MM.1S (cell line): ENCODE data around the gene TSPAN15.

Source experiments
- DNase-seq: peaks from one replicate; pipeline ENCODE4 v3.0.0-alpha.2; 2015
- H2AFZ ChIP-seq: fragments of 300-600 bp; sonication (generic); 2 replicates; pipeline ENCODE4 v1.6.0; 2016; ENCODE audit warnings: antibody characterized with exemption, low read length
- H3F3A ChIP-seq: fragments of 300-600 bp; sonication (generic); 2 replicates; pipeline ENCODE4 v1.6.1; 2016; ENCODE audit warnings: mild to moderate bottlenecking, antibody characterized with exemption, low read length, moderate library complexity, mixed read lengths; ENCODE audit not compliant: insufficient read depth
- H3K27ac ChIP-seq: fragments of 300-600 bp; sonication (generic); 2 replicates; pipeline ENCODE4 v1.5.1; 2016; ENCODE audit warnings: mild to moderate bottlenecking, low read length
- H3K27me3 ChIP-seq: fragments of 300-600 bp; sonication (generic); replicated peaks from 2 replicates; pipeline ENCODE4 v1.6.0; 2016; ENCODE audit warnings: low read length; ENCODE audit not compliant: insufficient read depth
- H3K36me3 ChIP-seq: fragments of 300-600 bp; sonication (generic); replicated peaks from 2 replicates; pipeline ENCODE4 v1.6.1; 2016; ENCODE audit warnings: mild to moderate bottlenecking, low read length, mixed read lengths; ENCODE audit not compliant: insufficient read depth
- H3K4me1 ChIP-seq: fragments of 300-600 bp; sonication (generic); 2 replicates; pipeline ENCODE4 v1.6.1; 2016; ENCODE audit warnings: low read length, mixed read lengths
- H3K4me2 ChIP-seq: fragments of 300-600 bp; sonication (generic); 2 replicates; pipeline ENCODE4 v1.6.0; 2016; ENCODE audit warnings: low read depth, low read length
- H3K4me3 ChIP-seq: fragments of 300-600 bp; sonication (generic); 2 replicates; pipeline ENCODE4 v1.5.1; 2016; ENCODE audit warnings: low read length, mixed read lengths
- H3K79me2 ChIP-seq: fragments of 300-600 bp; sonication (generic); 2 replicates; pipeline ENCODE4 v1.6.1; 2016; ENCODE audit warnings: mixed run types, low read length, mixed read lengths
- H3K9ac ChIP-seq: fragments of 300-600 bp; sonication (generic); 2 replicates; pipeline ENCODE4 v1.6.1; 2016; ENCODE audit warnings: low read length, mixed read lengths
- H3K9me2 ChIP-seq: fragments of 300-600 bp; sonication (generic); replicated peaks from 2 replicates; pipeline ENCODE4 v1.6.1; 2016; ENCODE audit warnings: mild to moderate bottlenecking, low read length, mixed read lengths; ENCODE audit not compliant: insufficient read depth
- H3K9me3 ChIP-seq: fragments of 300-600 bp; sonication (generic); replicated peaks from 2 replicates; pipeline ENCODE4 v1.6.1; 2016; ENCODE audit warnings: mild to moderate bottlenecking, low read length, mixed read lengths; ENCODE audit not compliant: insufficient read depth
- H4K20me1 ChIP-seq: fragments of 300-600 bp; sonication (generic); 2 replicates; pipeline ENCODE4 v1.6.1; 2016; ENCODE audit warnings: mild to moderate bottlenecking, low read length, moderate library complexity, mixed read lengths; ENCODE audit not compliant: insufficient read depth
- CTCF ChIP-seq: fragments of 300-600 bp; sonication (generic); IDR thresholded peaks from 2 replicates; pipeline ENCODE4 v1.5.1; 2016; ENCODE audit warnings: antibody characterized with exemption, low read length, mixed read lengths
- EZH2 ChIP-seq: fragments of 300-600 bp; sonication (generic); optimal IDR thresholded peaks from 2 replicates; pipeline ENCODE3; 2017; ENCODE audit warnings: low read depth, mild to moderate bottlenecking, antibody characterized with exemption, low read length, mixed read lengths
- EZH2phosphoT487 ChIP-seq: fragments of 300-600 bp; sonication (generic); IDR thresholded peaks from 2 replicates; pipeline ENCODE4 v1.6.1; 2018; ENCODE audit warnings: antibody characterized with exemption, low read length

The TSPAN15 gene

DNA sequence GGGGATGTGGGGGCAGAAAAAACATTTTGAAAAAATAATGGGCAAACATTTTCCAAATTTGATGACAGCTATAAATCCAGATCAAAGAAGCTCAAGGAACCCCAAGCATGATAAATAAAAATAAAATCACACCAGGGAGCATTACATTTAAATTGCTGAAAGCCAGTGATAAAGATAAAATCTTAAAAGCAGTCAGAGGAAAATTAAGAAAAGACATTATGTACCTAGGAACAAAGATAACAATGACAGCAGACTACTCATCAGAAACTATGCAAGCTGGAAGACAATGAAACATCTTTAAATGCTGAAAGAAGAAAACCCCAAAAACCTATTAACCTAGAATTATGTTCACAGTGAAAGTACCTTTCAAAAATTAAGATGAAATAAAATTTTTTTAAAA is 98.7 kb downstream of the TSPAN15 start:
- no peaks in the 10 kb centered on the region for H3K9me2 ChIP-seq
- no peaks in the 10 kb centered on the region for H3K79me2 ChIP-seq
- no peak overlapping the region for H3K4me2 ChIP-seq
- no peak overlapping the region for H2AFZ ChIP-seq
- H4K20me1 ChIP-seq = no peaks in the 10 kb centered on the region
- no peaks in the 10 kb centered on the region for H3K36me3 ChIP-seq
- no peak for DNase-seq
- H3K4me1 ChIP-seq = no peaks in the 10 kb centered on the region
- TF ChIP-seq EZH2phosphoT487 (no peak), CTCF (no peak), EZH2 (no peak)
- H3F3A ChIP-seq = no peaks in the 10 kb centered on the region
- H3K9me3 ChIP-seq = no peaks in the 10 kb centered on the region; the same call in 1 of the 2 replicates
- no peak overlapping the region for H3K9ac ChIP-seq
- H3K4me3 ChIP-seq = no peak overlapping the region
- no peak overlapping the region for H3K27ac ChIP-seq
- H3K27me3 ChIP-seq = peaks cover 27% of the 10 kb centered on the region

- Histone ChIP-seq H3K4me3 (no peak overlapping the region), H3K9me2 (no peaks in the 10 kb centered on the region), H3K9me3 (no peaks in the 10 kb centered on the region; the same call in 1 of the 2 replicates), H3K9ac (no peak overlapping the region), H3F3A (no peaks in the 10 kb centered on the region), H2AFZ (no peak overlapping the region), H3K27ac (no peak overlapping the region), H3K27me3 (peaks cover 31% of the 10 kb centered on the region), H3K36me3 (no peaks in the 10 kb centered on the region), H3K4me1 (no peaks in the 10 kb centered on the region), H3K4me2 (no peak overlapping the region), H3K79me2 (no peaks in the 10 kb centered on the region), H4K20me1 (no peaks in the 10 kb centered on the region)
- DNase-seq = no peak
- TF ChIP-seq EZH2 (no peak), EZH2phosphoT487 (no peak), CTCF (no peak)
Measured at GRCh38 chr10:69552268-69552667, 101.0 kb downstream of the TSPAN15 start.

GRCh38 chr10:69553328-69553727 is 102.1 kb downstream of the TSPAN15 start:
- Histone ChIP-seq H3K4me3 (no peak overlapping the region), H3K79me2 (no peaks in the 10 kb centered on the region), H3K9me2 (no peaks in the 10 kb centered on the region), H3K9ac (no peak overlapping the region), H2AFZ (no peak overlapping the region), H3K9me3 (no peaks in the 10 kb centered on the region; the same call in 1 of the 2 replicates), H3K27ac (no peak overlapping the region), H3K4me1 (no peaks in the 10 kb centered on the region), H3F3A (no peaks in the 10 kb centered on the region), H3K27me3 (peaks cover 36% of the 10 kb centered on the region), H3K4me2 (no peak overlapping the region), H4K20me1 (no peaks in the 10 kb centered on the region), H3K36me3 (no peaks in the 10 kb centered on the region)
- no peak for DNase-seq
- TF ChIP-seq EZH2 = no peak
- TF ChIP-seq CTCF = no peak
- TF ChIP-seq EZH2phosphoT487 = no peak
